ENCODE results near the gene CD22.
"Not testable (repeated sequence)": the region's sequence is repeated elsewhere in the genome, so short reads cannot be mapped to it uniquely, and the experiment has no call there.

The CD22 gene

GRCh38 chr19:35368378-35368777, 39.4 kb downstream of the CD22 start:
- Histone ChIP-seq H3K4me2 (ENCODE audit: low read length) (no peak overlapping the region), H3K4ac (ENCODE audit: low read depth, low read length) (no peak overlapping the region), H3K79me1 (ENCODE audit: low read length) (no peaks in the 10 kb centered on the region), H3K14ac (ENCODE audit: low read length) (no peak overlapping the region), H2BK5ac (ENCODE audit: low read depth, low read length, poor library complexity) (no peak overlapping the region), H3K4me1 (ENCODE audit: control insufficient read depth in 1 of 2, insufficient read depth in 2 of 2, low read length in 2 of 2) (no peaks in the 10 kb centered on the region), H2AK5ac (ENCODE audit: low read length) (no peak overlapping the region), H3K9me3 (ENCODE audit: insufficient read depth, low read depth, low read length) (no peaks in the 10 kb centered on the region), H2BK12ac (ENCODE audit: low read length) (no peak overlapping the region), H3K9ac (ENCODE audit: low read length) (no peak overlapping the region), H3K23ac (ENCODE audit: low read length) (no peak overlapping the region), H3K18ac (ENCODE audit: low read length) (no peak overlapping the region), H3K79me2 (ENCODE audit: control insufficient read depth, insufficient read depth, low read length, poor library complexity) (no peaks in the 10 kb centered on the region), H4K12ac (ENCODE audit: low read depth, low read length) (no peak overlapping the region), H2AFZ (ENCODE audit: insufficient read depth, low read length, poor library complexity) (no peak overlapping the region), H3K4me3 (ENCODE audit: low read depth, low read length) (no peak overlapping the region), H2BK120ac (ENCODE audit: insufficient read depth, low read length, poor library complexity) (no peak overlapping the region), H4K91ac (ENCODE audit: low read depth, low read length) (no peak overlapping the region), H4K8ac (ENCODE audit: low read depth, low read length) (no peak overlapping the region), H3K36me3 (ENCODE audit: control insufficient read depth in 1 of 2, insufficient read depth in 2 of 2, low read length in 2 of 2) (no peaks in the 10 kb centered on the region), H3K27ac (ENCODE audit: low read depth, low read length) (no peak overlapping the region), H3K27me3 (ENCODE audit: insufficient read depth, low read length) (no peaks in the 10 kb centered on the region)
- WGBS (ENCODE audit: extremely low coverage, insufficient coverage, insufficient read length): no CpG with 5 or more reads among the region's 1 CpG
- no peak for DNase-seq

GRCh38 chr19:35369522-35369921, 40.5 kb downstream of the CD22 start:
- Histone ChIP-seq H4K12ac (ENCODE audit: low read depth, low read length) (no peak overlapping the region), H3K79me1 (ENCODE audit: low read length) (no peaks in the 10 kb centered on the region), H3K9me3 (ENCODE audit: insufficient read depth, low read depth, low read length) (no peaks in the 10 kb centered on the region), H4K91ac (ENCODE audit: low read depth, low read length) (no peak overlapping the region), H2AK5ac (ENCODE audit: low read length) (no peak overlapping the region), H3K18ac (ENCODE audit: low read length) (no peak overlapping the region), H3K9ac (ENCODE audit: low read length) (no peak overlapping the region), H3K36me3 (ENCODE audit: control insufficient read depth in 1 of 2, insufficient read depth in 2 of 2, low read length in 2 of 2) (no peaks in the 10 kb centered on the region), H2BK12ac (ENCODE audit: low read length) (no peak overlapping the region), H2BK120ac (ENCODE audit: insufficient read depth, low read length, poor library complexity) (no peak overlapping the region), H3K27me3 (ENCODE audit: insufficient read depth, low read length) (peaks cover 3% of the 10 kb centered on the region), H3K79me2 (ENCODE audit: control insufficient read depth, insufficient read depth, low read length, poor library complexity) (no peaks in the 10 kb centered on the region), H3K4ac (ENCODE audit: low read depth, low read length) (no peak overlapping the region), H2BK5ac (ENCODE audit: low read depth, low read length, poor library complexity) (no peak overlapping the region), H3K14ac (ENCODE audit: low read length) (no peak overlapping the region), H4K8ac (ENCODE audit: low read depth, low read length) (no peak overlapping the region), H3K27ac (ENCODE audit: low read depth, low read length) (no peak overlapping the region), H3K4me2 (ENCODE audit: low read length) (no peak overlapping the region), H3K23ac (ENCODE audit: low read length) (no peak overlapping the region), H3K4me1 (ENCODE audit: control insufficient read depth in 1 of 2, insufficient read depth in 2 of 2, low read length in 2 of 2) (no peaks in the 10 kb centered on the region), H2AFZ (ENCODE audit: insufficient read depth, low read length, poor library complexity) (no peak overlapping the region), H3K4me3 (ENCODE audit: low read depth, low read length) (no peak overlapping the region)
- DNase-seq: no peak

- no peaks in the 10 kb centered on the region for H3K4me1 ChIP-seq (ENCODE audit: control insufficient read depth in 1 of 2, insufficient read depth in 2 of 2, low read length in 2 of 2)
- no peak within 1 kb of the TSS for H2BK12ac ChIP-seq (ENCODE audit: low read length)
- H4K91ac ChIP-seq (ENCODE audit: low read depth, low read length): no peak within 1 kb of the TSS
- H3K4ac ChIP-seq (ENCODE audit: low read depth, low read length): no peak within 1 kb of the TSS
- H3K27me3 ChIP-seq (ENCODE audit: insufficient read depth, low read length): peaks cover 3% of the 10 kb centered on the region
- H3K27ac ChIP-seq (ENCODE audit: low read depth, low read length): no peak within 1 kb of the TSS
- no CpG with 5 or more reads among the region's 8 CpGs for WGBS (ENCODE audit: extremely low coverage, insufficient coverage, insufficient read length)
- H4K12ac ChIP-seq (ENCODE audit: low read depth, low read length): no peak within 1 kb of the TSS
- no peak within 1 kb of the TSS for H2BK5ac ChIP-seq (ENCODE audit: low read depth, low read length, poor library complexity)
- H4K8ac ChIP-seq (ENCODE audit: low read depth, low read length): no peak within 1 kb of the TSS
- H3K14ac ChIP-seq (ENCODE audit: low read length): no peak within 1 kb of the TSS
- H3K18ac ChIP-seq (ENCODE audit: low read length): no peak within 1 kb of the TSS
- H3K79me1 ChIP-seq (ENCODE audit: low read length): no peaks in the 10 kb centered on the region
- H3K9me3 ChIP-seq (ENCODE audit: insufficient read depth, low read depth, low read length): no peaks in the 10 kb centered on the region
- no peaks in the 10 kb centered on the region for H3K36me3 ChIP-seq (ENCODE audit: control insufficient read depth in 1 of 2, insufficient read depth in 2 of 2, low read length in 2 of 2)
- H2AK5ac ChIP-seq (ENCODE audit: low read length): no peak within 1 kb of the TSS
- DNase-seq: no peak
- H3K23ac ChIP-seq (ENCODE audit: low read length): no peak within 1 kb of the TSS
- no peak within 1 kb of the TSS for H3K4me3 ChIP-seq (ENCODE audit: low read depth, low read length)
- no peak within 1 kb of the TSS for H3K9ac ChIP-seq (ENCODE audit: low read length)
- no peaks in the 10 kb centered on the region for H3K79me2 ChIP-seq (ENCODE audit: control insufficient read depth, insufficient read depth, low read length, poor library complexity)
- H2AFZ ChIP-seq (ENCODE audit: insufficient read depth, low read length, poor library complexity): no peak within 1 kb of the TSS
- H2BK120ac ChIP-seq (ENCODE audit: insufficient read depth, low read length, poor library complexity): no peak within 1 kb of the TSS
- no peak within 1 kb of the TSS for H3K4me2 ChIP-seq (ENCODE audit: low read length)
Observed at GRCh38 chr19:35370722-35371121, 41.7 kb downstream of the CD22 start, which contains the start of gene GPR42. Gene GPR42, plus strand, starts transcription at chr19:35371068. Its CDS starts 292 bp downstream, at chr19:35371360.

GRCh38 chr19:35373492-35373891, 44.5 kb downstream of the CD22 start:
- Histone ChIP-seq H3K9me3 (ENCODE audit: insufficient read depth, low read depth, low read length) (no peaks in the 10 kb centered on the region), H3K36me3 (ENCODE audit: control insufficient read depth in 1 of 2, insufficient read depth in 2 of 2, low read length in 2 of 2) (no peaks in the 10 kb centered on the region), H3K9ac (ENCODE audit: low read length) (no peak overlapping the region), H3K14ac (ENCODE audit: low read length) (no peak overlapping the region), H3K4ac (ENCODE audit: low read depth, low read length) (no peak overlapping the region), H3K18ac (ENCODE audit: low read length) (no peak overlapping the region), H2AK5ac (ENCODE audit: low read length) (no peak overlapping the region), H3K27ac (ENCODE audit: low read depth, low read length) (no peak overlapping the region), H2BK120ac (ENCODE audit: insufficient read depth, low read length, poor library complexity) (no peak overlapping the region), H3K4me2 (ENCODE audit: low read length) (no peak overlapping the region), H4K12ac (ENCODE audit: low read depth, low read length) (no peak overlapping the region), H4K8ac (ENCODE audit: low read depth, low read length) (no peak overlapping the region), H2BK12ac (ENCODE audit: low read length) (no peak overlapping the region), H3K4me1 (ENCODE audit: control insufficient read depth in 1 of 2, insufficient read depth in 2 of 2, low read length in 2 of 2) (no peaks in the 10 kb centered on the region), H2AFZ (ENCODE audit: insufficient read depth, low read length, poor library complexity) (no peak overlapping the region), H3K4me3 (ENCODE audit: low read depth, low read length) (no peak overlapping the region), H3K27me3 (ENCODE audit: insufficient read depth, low read length) (peaks cover 3% of the 10 kb centered on the region), H3K79me2 (ENCODE audit: control insufficient read depth, insufficient read depth, low read length, poor library complexity) (no peaks in the 10 kb centered on the region), H2BK5ac (ENCODE audit: low read depth, low read length, poor library complexity) (no peak overlapping the region), H3K79me1 (ENCODE audit: low read length) (no peaks in the 10 kb centered on the region), H3K23ac (ENCODE audit: low read length) (no peak overlapping the region), H4K91ac (ENCODE audit: low read depth, low read length) (no peak overlapping the region)
- WGBS (ENCODE audit: extremely low coverage, insufficient coverage, insufficient read length): no CpG with 5 or more reads among the region's 7 CpGs
- DNase-seq: no peak

GRCh38 chr19:35374031-35374430, 45.0 kb downstream of the CD22 start:
- not testable (repeated sequence) for H3K18ac ChIP-seq (ENCODE audit: low read length); H4K12ac ChIP-seq (ENCODE audit: low read depth, low read length); H3K27ac ChIP-seq (ENCODE audit: low read depth, low read length); H2BK5ac ChIP-seq (ENCODE audit: low read depth, low read length, poor library complexity); H2BK12ac ChIP-seq (ENCODE audit: low read length); H2AK5ac ChIP-seq (ENCODE audit: low read length); H3K4me2 ChIP-seq (ENCODE audit: low read length); H3K36me3 ChIP-seq (ENCODE audit: control insufficient read depth in 1 of 2, insufficient read depth in 2 of 2, low read length in 2 of 2); DNase-seq; H3K79me1 ChIP-seq (ENCODE audit: low read length); H3K23ac ChIP-seq (ENCODE audit: low read length); H3K79me2 ChIP-seq (ENCODE audit: control insufficient read depth, insufficient read depth, low read length, poor library complexity); H3K9ac ChIP-seq (ENCODE audit: low read length); H4K8ac ChIP-seq (ENCODE audit: low read depth, low read length); H3K27me3 ChIP-seq (ENCODE audit: insufficient read depth, low read length); H3K4me1 ChIP-seq (ENCODE audit: control insufficient read depth in 1 of 2, insufficient read depth in 2 of 2, low read length in 2 of 2); H3K4me3 ChIP-seq (ENCODE audit: low read depth, low read length); H2AFZ ChIP-seq (ENCODE audit: insufficient read depth, low read length, poor library complexity); H4K91ac ChIP-seq (ENCODE audit: low read depth, low read length); H3K4ac ChIP-seq (ENCODE audit: low read depth, low read length); H3K9me3 ChIP-seq (ENCODE audit: insufficient read depth, low read depth, low read length); H3K14ac ChIP-seq (ENCODE audit: low read length); H2BK120ac ChIP-seq (ENCODE audit: insufficient read depth, low read length, poor library complexity)
